ENCODE measurements around the gene SF3B3. TPM values are rescaled to one million over a fixed set of nuclear protein-coding genes. Genes with fewer than 3 reads are reported as not detected.

Gene SF3B3
- total and polyA plus RNA-seq, 10 of the 15 experiments (the other 5 are each of a cell fraction or from before 2014, with no cell fraction given) = 134 to 453 (median 215) TPM

DNA sequence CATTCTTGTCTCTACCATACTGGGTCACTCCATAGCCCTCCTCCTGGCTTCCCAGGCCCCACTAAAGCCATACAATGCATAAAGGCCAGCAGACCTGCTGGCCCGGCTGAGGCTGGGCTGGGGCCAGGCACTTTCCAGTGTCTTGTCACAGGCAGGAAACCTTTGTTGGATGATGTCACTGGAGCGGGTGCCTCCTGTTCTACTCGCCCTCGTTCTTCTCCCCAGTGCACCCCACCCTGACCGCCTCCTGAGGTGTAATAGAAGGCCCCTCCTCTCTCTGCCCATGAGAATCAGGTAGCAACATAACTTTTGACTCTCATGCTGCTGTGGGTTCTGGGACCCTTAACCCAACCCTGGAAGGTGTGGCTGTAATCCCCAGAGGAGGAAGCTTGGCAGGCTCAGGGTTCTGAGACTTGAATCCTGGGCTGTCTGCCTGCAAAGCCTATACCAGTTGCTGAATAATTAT is 68.5 kb downstream of the SF3B3 start:
- POLR2A ChIA-PET = no interaction called here
- in situ Hi-C loops (cut with MboI) (no loop called here), intact Hi-C loops (cut with micrococcal nuclease; ENCODE audit: unreplicated experiment) (loop anchor here (10.0 kb wide), 1 partner anchor 183 kb away; no protein-coding TSS in a partner anchor)
- Histone ChIP-seq H3K27ac (ENCODE audit: control insufficient read depth, insufficient read depth) (no peak overlapping the region), H3K4me1 (ENCODE audit: control insufficient read depth, insufficient read depth, low read length) (no peaks in the 10 kb centered on the region), H3K4me3 (no peak overlapping the region), H3K9me3 (replicated peaks; ENCODE audit: control insufficient read depth, insufficient read depth, low read length) (no peaks in the 10 kb centered on the region), H4K20me1 (ENCODE audit: control insufficient read depth, insufficient read depth) (no peaks in the 10 kb centered on the region), H3K36me3 (ENCODE audit: control insufficient read depth in 2 of 2, insufficient read depth in 2 of 2, low read length in 1 of 2) (no peaks in the 10 kb centered on the region), H3K27me3 (replicated peaks in 1 of 2; ENCODE audit: control insufficient read depth in 2 of 2, insufficient read depth in 2 of 2, low read length in 1 of 2) (peaks cover 0 to 1% of the 10 kb centered on the region in 2 experiments; a peak in 2 of 4 replicates), H3K79me2 (ENCODE audit: control insufficient read depth, insufficient read depth, low read length) (no peaks in the 10 kb centered on the region), H3K4me2 (ENCODE audit: control insufficient read depth, insufficient read depth) (no peak overlapping the region), H2AFZ (ENCODE audit: control insufficient read depth, low read depth, low read length) (no peak overlapping the region), H3K9ac (ENCODE audit: control insufficient read depth, insufficient read depth, low read length) (no peak overlapping the region)
- CTCF ChIA-PET = interaction anchor here (1.0 kb wide), 1 partner anchor 10 kb away, joined by 3 read pairs; no protein-coding TSS in a partner anchor
- ATAC-seq (peak; percentile 13; the same call in 2 of the 3 replicates), DNase-seq (ENCODE audit: low read depth, low spot score) (no peak), FAIRE-seq (no peak)
- TF ChIP-seq BCLAF1 (IDR thresholded peaks at IDR 0.05) (no peak), TCF12 (IDR thresholded peaks at IDR 0.05; ENCODE audit: low read depth, low read length) (no peak), POLR2AphosphoS2 (IDR thresholded peaks at IDR 0.05; ENCODE audit: low read depth, low read length) (no peak), SREBF2 (IDR thresholded peaks at IDR 0.05; ENCODE audit: low read length) (no peak), STAT3 (IDR thresholded peaks at IDR 0.05; ENCODE audit: low read depth, low read length) (no peak), CEBPB (IDR thresholded peaks at IDR 0.05; ENCODE audit: borderline replicate concordance in 1 of 2, low read depth in 2 of 2, low read length in 2 of 2) (no peak), SIX5 (IDR thresholded peaks at IDR 0.05; ENCODE audit: low read depth, low read length, severe bottlenecking) (no peak), ZSCAN29 (IDR thresholded peaks at IDR 0.05) (no peak)
- TF ChIP-seq, protein P1, sequence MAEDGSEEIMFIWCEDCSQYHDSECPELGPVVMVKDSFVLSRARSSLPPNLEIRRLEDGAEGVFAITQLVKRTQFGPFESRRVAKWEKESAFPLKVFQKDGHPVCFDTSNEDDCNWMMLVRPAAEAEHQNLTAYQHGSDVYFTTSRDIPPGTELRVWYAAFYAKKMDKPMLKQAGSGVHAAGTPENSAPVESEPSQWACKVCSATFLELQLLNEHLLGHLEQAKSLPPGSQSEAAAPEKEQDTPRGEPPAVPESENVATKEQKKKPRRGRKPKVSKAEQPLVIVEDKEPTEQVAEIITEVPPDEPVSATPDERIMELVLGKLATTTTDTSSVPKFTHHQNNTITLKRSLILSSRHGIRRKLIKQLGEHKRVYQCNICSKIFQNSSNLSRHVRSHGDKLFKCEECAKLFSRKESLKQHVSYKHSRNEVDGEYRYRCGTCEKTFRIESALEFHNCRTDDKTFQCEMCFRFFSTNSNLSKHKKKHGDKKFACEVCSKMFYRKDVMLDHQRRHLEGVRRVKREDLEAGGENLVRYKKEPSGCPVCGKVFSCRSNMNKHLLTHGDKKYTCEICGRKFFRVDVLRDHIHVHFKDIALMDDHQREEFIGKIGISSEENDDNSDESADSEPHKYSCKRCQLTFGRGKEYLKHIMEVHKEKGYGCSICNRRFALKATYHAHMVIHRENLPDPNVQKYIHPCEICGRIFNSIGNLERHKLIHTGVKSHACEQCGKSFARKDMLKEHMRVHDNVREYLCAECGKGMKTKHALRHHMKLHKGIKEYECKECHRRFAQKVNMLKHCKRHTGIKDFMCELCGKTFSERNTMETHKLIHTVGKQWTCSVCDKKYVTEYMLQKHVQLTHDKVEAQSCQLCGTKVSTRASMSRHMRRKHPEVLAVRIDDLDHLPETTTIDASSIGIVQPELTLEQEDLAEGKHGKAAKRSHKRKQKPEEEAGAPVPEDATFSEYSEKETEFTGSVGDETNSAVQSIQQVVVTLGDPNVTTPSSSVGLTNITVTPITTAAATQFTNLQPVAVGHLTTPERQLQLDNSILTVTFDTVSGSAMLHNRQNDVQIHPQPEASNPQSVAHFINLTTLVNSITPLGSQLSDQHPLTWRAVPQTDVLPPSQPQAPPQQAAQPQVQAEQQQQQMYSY (CRISPR knock-in tag; IDR thresholded peaks at IDR 0.05) = no peak
- RAD21 ChIA-PET (ENCODE audit: unreplicated experiment) = no interaction called here
- SMC1A ChIA-PET (ENCODE audit: uncharacterized antibody, unreplicated experiment) = no interaction called here
- no TSS peak for BruUV-seq (replicated peaks)
- WGBS (ENCODE audit: insufficient coverage, insufficient replicate concordance, low lambda C conversion rate, missing lambda C conversion rate) = 0% methylated on average over 5 of the region's 5 CpGs

Measured in GM12878 (cell line).